GM12872 (cell line): ENCODE results near the gene TMEM94.

Experiments
- CTCF ChIP-seq: IDR thresholded peaks from 3 replicates; pipeline ENCODE4 v1.5.1; 2011; ENCODE audit warnings: low read depth, mild to moderate bottlenecking, low read length, moderate library complexity; ENCODE audit not compliant: insufficient read depth

TMEM94 gene

GRCh38 chr17:75548813-75549212 is 92.4 kb downstream of the TMEM94 start:
- TF ChIP-seq CTCF, result no peak
